HepG2 (cell line): ENCODE results near the gene GNG7. TPM values are rescaled to one million over a fixed set of nuclear protein-coding genes. Genes with fewer than 3 reads are reported as not detected.

Experiments
- ATAC-seq: fragments of 200-7000 bp; cut with Tn5 transposase; 3 replicates; pipeline ENCODE4 v1.9.1; 2020; ENCODE audit warnings: mild to moderate bottlenecking, moderate library complexity
- BruUV-seq: library from RNA; stranded (reverse); fragments of 400-500 nt; replicated peaks from 2 replicates; lab custom pipeline; 2021; lab: Mats Ljungman, UMichigan
- CTCF ChIA-PET: fragments of 300-600 bp; formaldehyde crosslinking; extraction: SDS; loops from one replicate; lab custom pipeline; 2021; ENCODE audit warnings: low total read pairs, inconsistent platforms, low intra/inter-chr PET ratio; lab: Yijun Ruan, JAX
- POLR2A ChIA-PET: fragments of 350-600 bp; sonication (Branson Sonifier 250); formaldehyde crosslinking; loops from one replicate; lab custom pipeline; 2020; ENCODE audit warnings: antibody characterized with exemption, inconsistent platforms; lab: Yijun Ruan, JAX
- DNase-seq: peaks from one replicate; pipeline ENCODE4 v3.0.0-alpha.2; 2015; ENCODE audit warnings: low spot score
- FAIRE-seq: peaks from 3 replicates; lab custom pipeline; 2011; peaks lifted over from hg19 to GRCh38; lab: Jason Lieb, UNC
- H2AFZ ChIP-seq: one replicate; pipeline ENCODE4 v1.6.1; 2011; ENCODE audit warnings: low read length, inconsistent platforms
- H3K27ac ChIP-seq: fragments of 300-600 bp; 3 replicates; pipeline ENCODE4 v1.8.0; 2011; ENCODE audit warnings: mixed run types, mild to moderate bottlenecking, mixed read lengths, low read length, inconsistent platforms; ENCODE audit not compliant: insufficient read depth; ENCODE audit errors: extremely low read length
- H3K27me3 ChIP-seq, 2 experiments: fragments of 200-600 bp in 1 of 2; 2 replicates in 1 of 2; 3 replicates in 1 of 2; pipeline versions ENCODE4 v1.6.0 to v1.8.0; 2011; ENCODE audit warnings: low read length in 2 of 2, mild to moderate bottlenecking in 2 of 2, moderate library complexity in 2 of 2, inconsistent platforms in 1 of 2; ENCODE audit not compliant: insufficient read depth in 2 of 2, control insufficient read depth in 1 of 2
- H3K36me3 ChIP-seq, 2 experiments: fragments of 200-600 bp in 1 of 2; replicated peaks in 1 of 2; 2 replicates in 1 of 2; 3 replicates in 1 of 2; pipeline versions ENCODE4 v1.5.1 to v1.8.0; 2011; ENCODE audit warnings: low read length in 2 of 2, inconsistent platforms in 1 of 2; ENCODE audit not compliant: insufficient read depth in 2 of 2, control insufficient read depth in 1 of 2
- H3K4me1 ChIP-seq: 2 replicates; pipeline ENCODE4 v1.5.1; 2012; ENCODE audit warnings: low read length, inconsistent platforms; ENCODE audit not compliant: insufficient read depth
- H3K4me2 ChIP-seq: 2 replicates; pipeline ENCODE4 v1.6.0; 2011; ENCODE audit warnings: low read depth, low read length, inconsistent platforms
- H3K4me3 ChIP-seq, 3 experiments: fragments of 200-600 bp in 1 of 3; sonication (generic), shearing (Covaris generic) in 1 of 3; replicated peaks in 1 of 3; 2 replicates each; pipeline ENCODE4 v1.5.1; 2011 to 2016; ENCODE audit warnings: low read length in 3 of 3, inconsistent platforms in 2 of 3, low read depth in 2 of 3, mild to moderate bottlenecking in 2 of 3, control low read depth in 1 of 3, mixed read lengths in 1 of 3; ENCODE audit not compliant: insufficient read depth in 1 of 3
- H3K79me2 ChIP-seq: one replicate; pipeline ENCODE4 v1.6.1; 2011; ENCODE audit warnings: low read length, inconsistent platforms; ENCODE audit not compliant: insufficient read depth
- H3K9ac ChIP-seq: 2 replicates; pipeline ENCODE4 v1.6.0; 2011; ENCODE audit warnings: mild to moderate bottlenecking, low read depth, low read length, inconsistent platforms; ENCODE audit not compliant: insufficient read depth
- H3K9me3 ChIP-seq: 2 replicates; pipeline ENCODE4 v1.5.1; 2012; ENCODE audit warnings: mild to moderate bottlenecking, low read length
- H4K20me1 ChIP-seq: 2 replicates; pipeline ENCODE4 v1.6.0; 2011; ENCODE audit warnings: inconsistent platforms, mild to moderate bottlenecking, low read length, moderate library complexity; ENCODE audit not compliant: insufficient read depth
- AHR ChIP-seq: IDR thresholded peaks from 2 replicates; pipeline ENCODE4 v1.6.1; 2018; ENCODE audit warnings: missing genetic modification reagents, missing compliant biosample characterization
- JUNB ChIP-seq: sonication (generic); formaldehyde crosslinking; IDR thresholded peaks from 2 replicates; pipeline ENCODE4 v1.8.0; 2022; ENCODE audit warnings: missing genetic modification reagents, mild to moderate bottlenecking, borderline replicate concordance
- MATR3 ChIP-seq: sonication (generic); formaldehyde crosslinking; IDR thresholded peaks from 2 replicates; pipeline ENCODE4 v1.4.0; 2020; ENCODE audit warnings: missing genetic modification reagents
- NR3C1 ChIP-seq: sonication (generic); formaldehyde crosslinking; IDR thresholded peaks from 2 replicates; pipeline ENCODE4 v1.4.0; 2020; ENCODE audit warnings: missing genetic modification reagents
- PCBP2 ChIP-seq: fragments of 200-400 bp; formaldehyde crosslinking; optimal IDR thresholded peaks from 2 replicates; pipeline ENCODE3; 2018; ENCODE audit warnings: low read length, low read depth; ENCODE audit not compliant: poor library complexity, severe bottlenecking
- RCOR2 ChIP-seq: IDR thresholded peaks from 2 replicates; pipeline ENCODE4 v1.6.1; 2016; ENCODE audit warnings: missing biosample characterization, missing genetic modification reagents
- RFX5 ChIP-seq: IDR thresholded peaks from 2 replicates; pipeline ENCODE4 v1.6.1; 2011; ENCODE audit warnings: low read depth, low read length, improper control_type of control experiment
- SCMH1 ChIP-seq: sonication (generic); formaldehyde crosslinking; IDR thresholded peaks from 2 replicates; pipeline ENCODE4 v1.9.0; 2021; ENCODE audit warnings: missing genetic modification reagents, mild to moderate bottlenecking, borderline replicate concordance
- SIN3A ChIP-seq: IDR thresholded peaks from 2 replicates; pipeline ENCODE4 v1.6.1; 2011; ENCODE audit warnings: low read depth, mild to moderate bottlenecking, control low read depth, low read length, borderline replicate concordance
- ZKSCAN1 ChIP-seq: fragments of 150-350 bp; IDR thresholded peaks from 2 replicates; pipeline ENCODE4 v1.6.1; 2014; ENCODE audit warnings: low read length
- ZNF451 ChIP-seq: sonication (generic); formaldehyde crosslinking; IDR thresholded peaks from 2 replicates; pipeline ENCODE4 v1.5.0; 2020; ENCODE audit warnings: mild to moderate bottlenecking, missing genetic modification reagents
- ZNF781 ChIP-seq: sonication (generic); formaldehyde crosslinking; IDR thresholded peaks from 2 replicates; pipeline ENCODE4 v1.5.1; 2020; ENCODE audit warnings: borderline replicate concordance, mild to moderate bottlenecking, missing genetic modification reagents; ENCODE audit errors: not compliant biosample characterization
- ZNF782 ChIP-seq: sonication (generic); formaldehyde crosslinking; IDR thresholded peaks from 2 replicates; pipeline ENCODE4 v1.4.0; 2020; ENCODE audit warnings: missing genetic modification reagents, mild to moderate bottlenecking, borderline replicate concordance
- WGBS: methylation state at CpG from one replicate; pipeline ENCODE4 v1.1.6; 2017; ENCODE audit warnings: low lambda C conversion rate; 5-methylcytosine and 5-hydroxymethylcytosine counted together
- in situ Hi-C: cut with HindIII; loops from 2 replicates; pipeline ENCODE4 v1.10.0; 2017; ENCODE audit warnings: low pct_unique_long_range_greater_than_20kb; ENCODE audit not compliant: extremely low pct_ligation_motif_present
- intact Hi-C: fragments of 100-400 bp; cut with micrococcal nuclease; formaldehyde crosslinking; loops from one replicate; pipeline ENCODE4 v1.10.0; 2022; ENCODE audit not compliant: unreplicated experiment
- polyA plus RNA-seq, 8 experiments: library from polyadenylated mRNA; depleted of rRNA in 3 of 8; stranded (reverse) in 7 of 8; unstranded in 1 of 8; fragments of >200 nt; fragmentation: Illumina TruSeq in 4 of 8; extraction: Trizol in 4 of 8; gene quantifications; 2 replicates each; pipeline versions ENCODE4 v1.2.1 to v1.2.3, GENCODE V29; 2011 to 2016; ENCODE audit warnings: low read depth in 4 of 8, missing spikeins in 1 of 8, mixed read lengths in 1 of 8; ENCODE audit not compliant: insufficient read depth in 1 of 8
- total RNA-seq, 5 experiments: library from RNA; depleted of rRNA; stranded (reverse); fragments of >200 nt; fragmentation: Illumina TruSeq; extraction: Trizol; gene quantifications; 2 replicates each; pipeline ENCODE4 v1.2.3, GENCODE V29; 2016; ENCODE audit warnings: low read depth in 1 of 5
- TF ChIP-seq, protein P1 (sequence below): sonication (generic); formaldehyde crosslinking; IDR thresholded peaks from 2 replicates; pipeline ENCODE4 v1.4.0; 2020; ENCODE audit warnings: missing genetic modification reagents

Gene GNG7
- total and polyA plus RNA-seq, 2 of the 13 experiments (the other 11 are each of a cell fraction or from before 2014, with no cell fraction given), result 1.4 to 3.3 TPM

- in situ Hi-C loops, result no loop called here
- no peak for TF ChIP-seq MATR3 (CRISPR knock-in tag)
- TF ChIP-seq RFX5, result no peak
- TF ChIP-seq, protein P1, sequence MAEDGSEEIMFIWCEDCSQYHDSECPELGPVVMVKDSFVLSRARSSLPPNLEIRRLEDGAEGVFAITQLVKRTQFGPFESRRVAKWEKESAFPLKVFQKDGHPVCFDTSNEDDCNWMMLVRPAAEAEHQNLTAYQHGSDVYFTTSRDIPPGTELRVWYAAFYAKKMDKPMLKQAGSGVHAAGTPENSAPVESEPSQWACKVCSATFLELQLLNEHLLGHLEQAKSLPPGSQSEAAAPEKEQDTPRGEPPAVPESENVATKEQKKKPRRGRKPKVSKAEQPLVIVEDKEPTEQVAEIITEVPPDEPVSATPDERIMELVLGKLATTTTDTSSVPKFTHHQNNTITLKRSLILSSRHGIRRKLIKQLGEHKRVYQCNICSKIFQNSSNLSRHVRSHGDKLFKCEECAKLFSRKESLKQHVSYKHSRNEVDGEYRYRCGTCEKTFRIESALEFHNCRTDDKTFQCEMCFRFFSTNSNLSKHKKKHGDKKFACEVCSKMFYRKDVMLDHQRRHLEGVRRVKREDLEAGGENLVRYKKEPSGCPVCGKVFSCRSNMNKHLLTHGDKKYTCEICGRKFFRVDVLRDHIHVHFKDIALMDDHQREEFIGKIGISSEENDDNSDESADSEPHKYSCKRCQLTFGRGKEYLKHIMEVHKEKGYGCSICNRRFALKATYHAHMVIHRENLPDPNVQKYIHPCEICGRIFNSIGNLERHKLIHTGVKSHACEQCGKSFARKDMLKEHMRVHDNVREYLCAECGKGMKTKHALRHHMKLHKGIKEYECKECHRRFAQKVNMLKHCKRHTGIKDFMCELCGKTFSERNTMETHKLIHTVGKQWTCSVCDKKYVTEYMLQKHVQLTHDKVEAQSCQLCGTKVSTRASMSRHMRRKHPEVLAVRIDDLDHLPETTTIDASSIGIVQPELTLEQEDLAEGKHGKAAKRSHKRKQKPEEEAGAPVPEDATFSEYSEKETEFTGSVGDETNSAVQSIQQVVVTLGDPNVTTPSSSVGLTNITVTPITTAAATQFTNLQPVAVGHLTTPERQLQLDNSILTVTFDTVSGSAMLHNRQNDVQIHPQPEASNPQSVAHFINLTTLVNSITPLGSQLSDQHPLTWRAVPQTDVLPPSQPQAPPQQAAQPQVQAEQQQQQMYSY (CRISPR knock-in tag), result no peak
- no peak for TF ChIP-seq NR3C1
- no peak for TF ChIP-seq RCOR2
- no peak for TF ChIP-seq ZNF782 (CRISPR knock-in tag)
- TF ChIP-seq ZNF781 (CRISPR knock-in tag), result no peak
- no peak for TF ChIP-seq SIN3A
- no peak for TF ChIP-seq ZNF451
- no peak for TF ChIP-seq PCBP2
- no peak for TF ChIP-seq JUNB (CRISPR knock-in tag)
- no peak for TF ChIP-seq SCMH1 (CRISPR knock-in tag)
- TF ChIP-seq AHR (CRISPR knock-in tag), result no peak
- TF ChIP-seq ZKSCAN1, result no peak
- DNase-seq (no peak), FAIRE-seq (no peak), ATAC-seq (no peak)
- Histone ChIP-seq H3K4me3 (no peak overlapping the region), H4K20me1 (no peaks in the 10 kb centered on the region), H3K9ac (no peak overlapping the region), H3K4me1 (peaks cover 14% of the 10 kb centered on the region), H3K79me2 (no peaks in the 10 kb centered on the region), H2AFZ (no peak overlapping the region), H3K27me3 (peaks cover 0 to 17% of the 10 kb centered on the region in 2 experiments; a peak in 4 of 5 replicates), H3K36me3 (no peaks in the 10 kb centered on the region), H3K27ac (no peak overlapping the region), H3K4me2 (no peak overlapping the region), H3K9me3 (no peaks in the 10 kb centered on the region)
- ChIA-PET POLR2A (interaction anchor here (1.2 kb wide), 1 partner anchor 9 kb away, joined by 7 read pairs; the partner anchor contains the start of gene GADD45B), CTCF (no interaction called here)
- 29% methylated on average over 13 of the region's 13 CpGs for WGBS
- intact Hi-C loops, result no loop called here
- no TSS peak for BruUV-seq
Measured at GRCh38 chr19:2484178-2484937, 218.1 kb downstream of the GNG7 start.
